ENCODE results near the gene ROBO1.

ROBO1 gene

GRCh38 chr3:78707609-78708008 lies 1060.2 kb downstream of the ROBO1 start:
- H3K79me2 ChIP-seq (ENCODE audit: insufficient read depth, low read length) = no peaks in the 10 kb centered on the region
- TF ChIP-seq EZH2phosphoT487 (conservative IDR thresholded peaks at IDR 0.05; ENCODE audit: low read length) (no peak), CTCF (IDR thresholded peaks at IDR 0.05; ENCODE audit: insufficient read depth, low read length, poor library complexity, severe bottlenecking) (no peak)
- no peaks in the 10 kb centered on the region for H4K20me1 ChIP-seq (ENCODE audit: low read depth, low read length)
- H3K9me3 ChIP-seq (ENCODE audit: insufficient read depth, low read length) = no peaks in the 10 kb centered on the region
- no peaks in the 10 kb centered on the region for H3K36me3 ChIP-seq (ENCODE audit: low read length)
- no peaks in the 10 kb centered on the region for H3K9me2 ChIP-seq (replicated peaks; ENCODE audit: insufficient read depth, low read length)
- H3K4me2 ChIP-seq (ENCODE audit: low read depth, low read length, poor library complexity, severe bottlenecking) = no peak overlapping the region
- no peak overlapping the region for H3K9ac ChIP-seq (ENCODE audit: low read length)
- H2AFZ ChIP-seq (ENCODE audit: low read depth, low read length, severe bottlenecking) = no peak overlapping the region
- H3K27me3 ChIP-seq (ENCODE audit: low read length) = no peaks in the 10 kb centered on the region
- H3K27ac ChIP-seq (ENCODE audit: low read depth, low read length) = no peak overlapping the region
- no peaks in the 10 kb centered on the region for H3F3A ChIP-seq (ENCODE audit: insufficient read depth)
- H3K4me3 ChIP-seq (ENCODE audit: insufficient read depth, low read length, poor library complexity, severe bottlenecking) = no peak overlapping the region

DNA sequence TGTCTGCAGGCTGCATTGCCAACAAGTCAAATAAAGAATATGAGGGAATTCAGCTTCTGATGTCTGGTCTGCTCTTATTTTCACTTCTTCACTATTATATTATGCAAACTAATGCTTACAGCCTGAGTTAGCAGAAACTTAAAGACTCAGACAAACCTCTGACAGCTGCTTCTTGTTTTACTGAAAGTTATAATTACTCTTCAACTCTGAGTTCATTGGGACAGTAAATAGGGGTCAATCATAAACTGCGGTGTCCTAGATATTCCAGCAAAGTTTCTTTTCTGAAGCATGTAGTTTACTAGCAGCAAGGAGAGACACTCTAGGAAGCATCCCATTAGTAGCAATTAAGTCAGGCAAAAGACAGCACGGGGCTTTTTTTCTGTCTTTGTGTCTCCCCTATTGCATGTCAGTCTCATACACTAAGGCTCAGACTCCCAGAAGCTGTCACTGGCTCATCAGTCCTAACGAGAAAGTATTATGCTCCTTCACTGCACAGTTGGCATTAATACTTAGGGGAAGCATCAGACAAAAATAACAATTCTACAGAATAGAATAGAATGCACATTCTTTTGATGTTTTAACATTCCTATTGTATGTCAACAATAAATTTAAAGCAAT lies 1060.8 kb downstream of the ROBO1 start:
- Histone ChIP-seq H3K9me3 (ENCODE audit: insufficient read depth, low read length) (no peaks in the 10 kb centered on the region), H3K27ac (ENCODE audit: low read depth, low read length) (no peak overlapping the region), H3F3A (ENCODE audit: insufficient read depth) (no peaks in the 10 kb centered on the region), H3K9me2 (replicated peaks; ENCODE audit: insufficient read depth, low read length) (no peaks in the 10 kb centered on the region), H2AFZ (ENCODE audit: low read depth, low read length, severe bottlenecking) (no peak overlapping the region), H3K36me3 (ENCODE audit: low read length) (no peaks in the 10 kb centered on the region), H3K79me2 (ENCODE audit: insufficient read depth, low read length) (no peaks in the 10 kb centered on the region), H4K20me1 (ENCODE audit: low read depth, low read length) (no peaks in the 10 kb centered on the region), H3K27me3 (ENCODE audit: low read length) (no peaks in the 10 kb centered on the region), H3K4me2 (ENCODE audit: low read depth, low read length, poor library complexity, severe bottlenecking) (no peak overlapping the region), H3K4me3 (ENCODE audit: insufficient read depth, low read length, poor library complexity, severe bottlenecking) (no peak overlapping the region), H3K9ac (ENCODE audit: low read length) (no peak overlapping the region)
- TF ChIP-seq EZH2phosphoT487 (conservative IDR thresholded peaks at IDR 0.05; ENCODE audit: low read length) (no peak), CTCF (IDR thresholded peaks at IDR 0.05; ENCODE audit: insufficient read depth, low read length, poor library complexity, severe bottlenecking) (no peak)

DNA sequence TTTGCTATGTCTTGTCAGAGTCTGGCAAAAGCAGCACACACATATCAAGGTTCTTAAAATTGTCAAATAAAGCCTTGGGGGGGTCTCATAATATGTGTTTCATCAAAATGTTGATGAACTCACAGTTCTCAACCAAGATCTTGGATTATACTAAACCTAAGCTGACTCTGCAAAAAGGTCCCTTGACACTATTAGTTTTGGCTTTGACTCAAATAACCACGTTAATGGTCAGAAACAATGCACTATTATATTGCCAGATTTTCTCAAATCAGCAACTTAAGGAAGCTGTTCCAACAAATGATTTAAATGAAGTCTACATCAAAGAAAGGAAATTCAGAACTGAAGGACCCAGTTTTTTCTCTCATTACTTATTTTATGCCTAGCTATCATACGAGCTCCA lies 1063.9 kb downstream of the ROBO1 start:
- H3K27ac ChIP-seq (ENCODE audit: low read depth, low read length) = no peak overlapping the region
- H3K27me3 ChIP-seq (ENCODE audit: low read length) = no peaks in the 10 kb centered on the region
- no peaks in the 10 kb centered on the region for H3K9me3 ChIP-seq (ENCODE audit: insufficient read depth, low read length)
- H3K4me3 ChIP-seq (ENCODE audit: insufficient read depth, low read length, poor library complexity, severe bottlenecking) = no peak overlapping the region
- no peaks in the 10 kb centered on the region for H3F3A ChIP-seq (ENCODE audit: insufficient read depth)
- H3K36me3 ChIP-seq (ENCODE audit: low read length) = no peaks in the 10 kb centered on the region
- no peak overlapping the region for H2AFZ ChIP-seq (ENCODE audit: low read depth, low read length, severe bottlenecking)
- TF ChIP-seq CTCF (IDR thresholded peaks at IDR 0.05; ENCODE audit: insufficient read depth, low read length, poor library complexity, severe bottlenecking) (no peak), EZH2phosphoT487 (conservative IDR thresholded peaks at IDR 0.05; ENCODE audit: low read length) (no peak)
- H4K20me1 ChIP-seq (ENCODE audit: low read depth, low read length) = no peaks in the 10 kb centered on the region
- no peaks in the 10 kb centered on the region for H3K9me2 ChIP-seq (replicated peaks; ENCODE audit: insufficient read depth, low read length)
- H3K4me2 ChIP-seq (ENCODE audit: low read depth, low read length, poor library complexity, severe bottlenecking) = no peak overlapping the region
- no peak overlapping the region for H3K9ac ChIP-seq (ENCODE audit: low read length)
- no peaks in the 10 kb centered on the region for H3K79me2 ChIP-seq (ENCODE audit: insufficient read depth, low read length)
